Calu3 (cell line): Measurements from ENCODE around the gene ALK. TPM values are rescaled to one million over a fixed set of nuclear protein-coding genes. Genes with fewer than 3 reads are reported as not detected.

Source experiments
- BruUV-seq: library from RNA; stranded (reverse); fragments of 400-500 nt; replicated peaks from 2 replicates; lab custom pipeline; 2021; lab: Mats Ljungman, UMichigan
- CTCF ChIA-PET: fragments of 300-600 bp; sonication (Branson Sonifier 250); formaldehyde crosslinking; loops from one replicate; lab custom pipeline; 2022; ENCODE audit warnings: antibody characterized with exemption; lab: Charles Lee
- DNase-seq: peaks from one replicate; pipeline ENCODE4 v3.0.0; 2022
- H3K27ac Mint-ChIP-seq: one replicate; pipeline ENCODE4 v1.8.0; 2022; ENCODE audit warnings: mixed read lengths; ENCODE audit not compliant: unreplicated experiment
- H3K27me3 Mint-ChIP-seq: one replicate; pipeline ENCODE4 v1.8.0; 2022; ENCODE audit warnings: mixed read lengths; ENCODE audit not compliant: unreplicated experiment
- H3K36me3 Mint-ChIP-seq: one replicate; pipeline ENCODE4 v1.8.0; 2022; ENCODE audit warnings: mild to moderate bottlenecking, moderate library complexity, mixed read lengths; ENCODE audit not compliant: insufficient read depth, unreplicated experiment
- H3K4me1 Mint-ChIP-seq: one replicate; pipeline ENCODE4 v1.8.0; 2022; ENCODE audit warnings: mild to moderate bottlenecking, low read depth, mixed read lengths; ENCODE audit not compliant: unreplicated experiment
- H3K4me3 Mint-ChIP-seq: one replicate; pipeline ENCODE4 v1.8.0; 2022; ENCODE audit warnings: mild to moderate bottlenecking, low read depth, moderate library complexity, mixed read lengths; ENCODE audit not compliant: unreplicated experiment
- H3K9me3 Mint-ChIP-seq: one replicate; pipeline ENCODE4 v1.8.0; 2022; ENCODE audit warnings: low read depth, mixed read lengths; ENCODE audit not compliant: unreplicated experiment
- CTCF ChIP-seq: fragments of 200-600 bp; IDR thresholded peaks from one replicate; pipeline ENCODE4 v1.8.0; 2022; ENCODE audit warnings: antibody characterized with exemption; ENCODE audit not compliant: unreplicated experiment
- intact Hi-C: fragments of 100-400 bp; cut with micrococcal nuclease; formaldehyde crosslinking; loops from one replicate; pipeline ENCODE4 v1.10.0; 2022; ENCODE audit not compliant: unreplicated experiment
- total RNA-seq: library from RNA; stranded (reverse); gene quantifications from 2 replicates; pipeline ENCODE4 v1.2.3, GENCODE V29; 2022

The ALK gene
- total RNA-seq, 1 experiment from 2014 or later: not detected

GRCh38 chr2:29223257-29223656 lies 698.1 kb downstream of the ALK start:
- BruUV-seq: no TSS peak
- H3K9me3 Mint-ChIP-seq: no peaks in the 10 kb centered on the region

GRCh38 chr2:29222381-29223179 lies 698.8 kb downstream of the ALK start:
- H3K27ac Mint-ChIP-seq: peak overlapping the region; percentile 77
- TF ChIP-seq CTCF: no peak
- CTCF ChIA-PET: no interaction called here

More at GRCh38 chr2:29223257-29223656, 698.1 kb downstream of the ALK start:
- CTCF ChIA-PET: no interaction called here
- H3K4me1 Mint-ChIP-seq: peaks cover 7% of the 10 kb centered on the region
- DNase-seq: no peak
- intact Hi-C loops: no loop called here
- peak overlapping the region; percentile 77 for H3K27ac Mint-ChIP-seq
- no peak for TF ChIP-seq CTCF
- H3K4me3 Mint-ChIP-seq: no peak overlapping the region
- H3K27me3 Mint-ChIP-seq: peaks cover 33% of the 10 kb centered on the region
- peaks cover 68% of the 10 kb centered on the region for H3K36me3 Mint-ChIP-seq

GRCh38 chr2:29220506-29221270 lies 700.7 kb downstream of the ALK start:
- H3K9me3 Mint-ChIP-seq: no peaks in the 10 kb centered on the region
- intact Hi-C loops: no loop called here
- no TSS peak for BruUV-seq
- H3K36me3 Mint-ChIP-seq: peaks cover 56% of the 10 kb centered on the region
- peaks cover 8% of the 10 kb centered on the region for H3K27me3 Mint-ChIP-seq
- TF ChIP-seq CTCF: no peak
- H3K27ac Mint-ChIP-seq: peak overlapping the region; percentile 21
- peaks cover 7% of the 10 kb centered on the region for H3K4me1 Mint-ChIP-seq
- no peak for DNase-seq
- CTCF ChIA-PET: no interaction called here
- H3K4me3 Mint-ChIP-seq: no peak overlapping the region

More at GRCh38 chr2:29222381-29223179, 698.8 kb downstream of the ALK start:
- no peaks in the 10 kb centered on the region for H3K9me3 Mint-ChIP-seq
- peak overlapping the region; percentile 13 for H3K4me3 Mint-ChIP-seq
- intact Hi-C loops: no loop called here
- DNase-seq: no peak
- peaks cover 27% of the 10 kb centered on the region for H3K27me3 Mint-ChIP-seq
- H3K36me3 Mint-ChIP-seq: peaks cover 68% of the 10 kb centered on the region
- no TSS peak for BruUV-seq
- peaks cover 7% of the 10 kb centered on the region for H3K4me1 Mint-ChIP-seq

GRCh38 chr2:29219374-29219773 lies 702.0 kb downstream of the ALK start:
- H3K27ac Mint-ChIP-seq: no peak overlapping the region
- CTCF ChIA-PET: no interaction called here
- no peak for DNase-seq

More at GRCh38 chr2:29219374-29219773, 702.0 kb downstream of the ALK start:
- intact Hi-C loops: no loop called here
- BruUV-seq: no TSS peak
- no peak for TF ChIP-seq CTCF
- Mint-ChIP-seq H3K36me3 (peaks cover 42% of the 10 kb centered on the region), H3K27me3 (no peaks in the 10 kb centered on the region), H3K9me3 (no peaks in the 10 kb centered on the region), H3K4me1 (peaks cover 6% of the 10 kb centered on the region), H3K4me3 (no peak overlapping the region)
